ENCODE measurements around the gene PEX5L. TPM values are rescaled to one million over a fixed set of nuclear protein-coding genes. Genes with fewer than 3 reads are reported as not detected.

PEX5L gene
- polyA plus RNA-seq, 2 of the 4 experiments (the other 2 are of a cell fraction), result 0.06 to 0.08 TPM

- TF ChIP-seq TP53 (CRISPR knock-in tag; IDR thresholded peaks at IDR 0.05) (no peak), CBX8 (IDR thresholded peaks at IDR 0.05) (no peak), MAFK (IDR thresholded peaks at IDR 0.05; ENCODE audit: partially characterized antibody) (no peak), ESRRA (IDR thresholded peaks at IDR 0.05; ENCODE audit: borderline replicate concordance, low read length) (no peak), CEBPB (IDR thresholded peaks at IDR 0.05) (no peak), NPAS2 (CRISPR knock-in tag; IDR thresholded peaks at IDR 0.05; ENCODE audit: borderline replicate concordance) (no peak), HEYL (CRISPR knock-in tag; IDR thresholded peaks at IDR 0.05) (no peak), CHD4 (IDR thresholded peaks at IDR 0.05; ENCODE audit: borderline replicate concordance) (no peak), RFX5 (IDR thresholded peaks at IDR 0.05) (no peak), EHMT2 (IDR thresholded peaks at IDR 0.05; ENCODE audit: low read depth) (no peak), NFE2L2 (conservative IDR thresholded peaks at IDR 0.05; ENCODE audit: low read length) (no peak), FOSL2 (IDR thresholded peaks at IDR 0.05) (no peak), FOSL2 (CRISPR knock-in tag; IDR thresholded peaks at IDR 0.05) (no peak), CBX2 (IDR thresholded peaks at IDR 0.05; ENCODE audit: borderline replicate concordance, low read depth) (no peak), ATOH8 (CRISPR knock-in tag; IDR thresholded peaks at IDR 0.05; ENCODE audit: low read depth) (no peak), EP300 (IDR thresholded peaks at IDR 0.05) (no peak), JUN (IDR thresholded peaks at IDR 0.05) (no peak), CHD2 (IDR thresholded peaks at IDR 0.05; ENCODE audit: low read length, partially characterized antibody) (no peak), RAD21 (conservative IDR thresholded peaks at IDR 0.05 in 1 of 2, IDR thresholded peaks at IDR 0.05 in 1 of 2) (no peak)
- WGBS (ENCODE audit: missing lambda C conversion rate), result 92% methylated on average over 4 of the region's 4 CpGs
- H3K4me3 ChIP-seq, result no peak overlapping the region
- no peak overlapping the region for H3K4me2 ChIP-seq
- H3K27ac ChIP-seq, result no peak overlapping the region
- ATAC-seq (no peak), FAIRE-seq (no peak), DNase-seq (ENCODE audit: low read depth in 1 of 2, low spot score in 1 of 2) (no peak)
- H3K4me1 ChIP-seq, result no peaks in the 10 kb centered on the region
- H3K9me3 ChIP-seq, result no peaks in the 10 kb centered on the region
- POLR2A ChIA-PET, result no interaction called here
- CTCF ChIA-PET, result interaction anchor here (1.4 kb wide), 1 partner anchor 17 kb away, joined by 4 read pairs; no protein-coding TSS in a partner anchor
Measured at GRCh38 chr3:179766416-179767133, 270.2 kb downstream of the PEX5L start.

GRCh38 chr3:179765396-179765795 lies 271.3 kb downstream of the PEX5L start:
- POLR2A ChIA-PET, result no interaction called here
- CTCF ChIA-PET, result no interaction called here
- ATAC-seq (no peak), DNase-seq (ENCODE audit: low read depth in 1 of 2, low spot score in 1 of 2) (no peak), FAIRE-seq (no peak)
- H3K9me3 ChIP-seq, result no peaks in the 10 kb centered on the region
- H3K4me2 ChIP-seq, result no peak overlapping the region
- no peak overlapping the region for H3K27ac ChIP-seq
- 73% methylated on average over 2 of the region's 2 CpGs for WGBS (ENCODE audit: missing lambda C conversion rate)
- H3K4me3 ChIP-seq, result no peak overlapping the region
- 0 out of 3 replicates have a peak, but pooled peaks cover 3% of the 10 kb centered on the region for H3K4me1 ChIP-seq
- TF ChIP-seq BHLHE40 (IDR thresholded peaks at IDR 0.05; ENCODE audit: low read depth, low read length) (no peak), RAD21 (conservative IDR thresholded peaks at IDR 0.05 in 1 of 2, IDR thresholded peaks at IDR 0.05 in 1 of 2) (no peak), TFCP2L1 (CRISPR knock-in tag; IDR thresholded peaks at IDR 0.05) (no peak), ELK1 (IDR thresholded peaks at IDR 0.05; ENCODE audit: low read depth, low read length) (no peak), FOXS1 (CRISPR knock-in tag; IDR thresholded peaks at IDR 0.05) (no peak), GATA3 (IDR thresholded peaks at IDR 0.05; ENCODE audit: borderline replicate concordance) (no peak), CBX8 (IDR thresholded peaks at IDR 0.05) (no peak)

Data from A549 (cell line).